Lower leg skin (tissue), 3 donors: ENCODE results near the gene JARID2.

ENCODE experiments used
- POLR2A ChIP-seq, 2 donors: fragments of 450-650 bp; IDR thresholded peaks; one replicate each; pipeline ENCODE4 v1.6.1; 2016 to 2017; ENCODE audit warnings: antibody characterized with exemption in 2 of 2, mild to moderate bottlenecking in 1 of 2, moderate library complexity in 1 of 2
- TF ChIP-seq, protein P1 (sequence below), 3 donors: fragments of 450-650 bp; IDR thresholded peaks; one replicate each; pipeline ENCODE4 v1.5.1; 2016; ENCODE audit warnings: antibody characterized with exemption in 3 of 3, mild to moderate bottlenecking in 3 of 3, moderate library complexity in 2 of 3

DNA sequence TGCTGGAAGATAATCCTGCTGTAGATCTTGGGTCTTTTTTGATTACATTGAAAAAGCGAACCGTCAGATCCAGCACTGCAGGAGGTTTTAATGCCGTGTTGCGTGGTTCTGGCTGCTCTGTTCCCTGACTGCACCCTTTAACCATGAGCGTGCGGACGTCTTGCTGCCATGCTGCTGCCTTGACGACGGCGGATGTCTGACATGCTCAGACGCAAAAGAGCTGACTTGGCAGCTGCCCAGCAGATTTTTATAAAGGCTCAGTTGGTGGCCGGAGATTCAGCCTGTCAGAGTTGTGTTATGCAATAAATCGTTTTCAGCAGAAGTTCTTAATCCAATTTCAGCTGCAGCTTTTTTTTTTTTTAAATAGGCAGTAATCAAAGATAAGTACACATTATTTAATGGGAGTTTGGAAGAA is 119.4 kb downstream of the JARID2 start:
- TF ChIP-seq, protein P1, sequence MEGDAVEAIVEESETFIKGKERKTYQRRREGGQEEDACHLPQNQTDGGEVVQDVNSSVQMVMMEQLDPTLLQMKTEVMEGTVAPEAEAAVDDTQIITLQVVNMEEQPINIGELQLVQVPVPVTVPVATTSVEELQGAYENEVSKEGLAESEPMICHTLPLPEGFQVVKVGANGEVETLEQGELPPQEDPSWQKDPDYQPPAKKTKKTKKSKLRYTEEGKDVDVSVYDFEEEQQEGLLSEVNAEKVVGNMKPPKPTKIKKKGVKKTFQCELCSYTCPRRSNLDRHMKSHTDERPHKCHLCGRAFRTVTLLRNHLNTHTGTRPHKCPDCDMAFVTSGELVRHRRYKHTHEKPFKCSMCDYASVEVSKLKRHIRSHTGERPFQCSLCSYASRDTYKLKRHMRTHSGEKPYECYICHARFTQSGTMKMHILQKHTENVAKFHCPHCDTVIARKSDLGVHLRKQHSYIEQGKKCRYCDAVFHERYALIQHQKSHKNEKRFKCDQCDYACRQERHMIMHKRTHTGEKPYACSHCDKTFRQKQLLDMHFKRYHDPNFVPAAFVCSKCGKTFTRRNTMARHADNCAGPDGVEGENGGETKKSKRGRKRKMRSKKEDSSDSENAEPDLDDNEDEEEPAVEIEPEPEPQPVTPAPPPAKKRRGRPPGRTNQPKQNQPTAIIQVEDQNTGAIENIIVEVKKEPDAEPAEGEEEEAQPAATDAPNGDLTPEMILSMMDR (IDR thresholded peaks at IDR 0.05): no peak
- TF ChIP-seq POLR2A (IDR thresholded peaks at IDR 0.05): no peak
